GM12892 (cell line): Measurements from ENCODE around the gene NYAP1.
"Not testable (repeated sequence)": the region's sequence is repeated elsewhere in the genome, so short reads cannot be mapped to it uniquely, and the experiment has no call there.

ENCODE experiments used
- POLR2AphosphoS5 ChIP-seq: IDR thresholded peaks from 2 replicates; pipeline ENCODE4 v1.6.1; 2011; ENCODE audit warnings: low read depth, low read length, control low read depth
- TAF1 ChIP-seq: IDR thresholded peaks from 2 replicates; pipeline ENCODE4 v1.6.1; 2011; ENCODE audit warnings: low read depth, mild to moderate bottlenecking, control low read depth, low read length, borderline replicate concordance

DNA sequence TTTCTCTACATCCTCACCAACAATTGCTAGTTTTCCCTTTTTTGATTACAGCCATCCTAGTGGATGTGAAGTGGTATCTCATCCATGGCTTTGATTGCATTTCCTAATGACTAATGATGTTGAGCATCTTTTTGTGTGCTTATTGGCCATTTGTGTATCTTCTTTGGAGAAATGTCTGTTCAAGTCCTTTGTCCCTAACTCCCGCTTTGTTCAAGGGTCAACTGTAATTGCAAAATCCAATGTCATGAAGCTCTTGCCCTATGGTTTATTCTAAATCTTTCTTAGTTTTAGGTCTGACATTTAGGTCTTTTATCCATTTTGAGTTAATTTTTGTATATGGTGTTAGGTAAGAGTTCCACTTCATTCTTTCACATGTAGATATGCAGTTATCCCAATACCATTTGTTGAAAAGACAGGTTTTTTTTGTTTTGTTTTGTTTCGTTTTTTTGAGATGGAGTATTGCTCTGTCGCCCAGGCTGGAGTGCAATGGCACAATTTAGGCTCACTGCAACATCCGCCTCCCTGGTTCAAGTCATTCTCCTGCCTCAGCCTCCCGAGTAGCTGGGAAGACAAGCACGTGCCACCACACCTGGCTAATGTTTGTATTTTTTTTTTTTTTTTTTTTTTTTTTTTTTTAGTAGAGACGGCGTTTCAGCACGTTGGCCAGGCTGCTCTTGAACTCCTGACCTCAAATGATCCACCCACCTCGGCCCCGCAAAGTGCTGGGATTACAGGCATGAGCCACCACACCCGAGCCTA is 44.6 kb downstream of the NYAP1 start:
- TF ChIP-seq TAF1, POLR2AphosphoS5: not testable (repeated sequence)
